Neural progenitor cell (in vitro differentiated cells): ENCODE measurements around the gene CDCA5. TPM values are rescaled to one million over a fixed set of nuclear protein-coding genes. Genes with fewer than 3 reads are reported as not detected.

ENCODE experiments used
- DNase-seq: peaks from one replicate; pipeline ENCODE4 v3.0.0-alpha.2; 2016; ENCODE audit warnings: low spot score
- H2AFZ ChIP-seq: fragments of 200-600 bp; sonication (generic); replicated peaks from 2 replicates; pipeline ENCODE4 v1.6.1; 2016; ENCODE audit warnings: antibody characterized with exemption
- H3F3A ChIP-seq: fragments of 200-600 bp; sonication (generic); 2 replicates; pipeline ENCODE4 v1.6.1; 2016; ENCODE audit warnings: antibody characterized with exemption, low read depth
- H3K27ac ChIP-seq: fragments of 200-600 bp; sonication (generic); 2 replicates; pipeline ENCODE4 v1.5.1; 2016; ENCODE audit warnings: mild to moderate bottlenecking
- H3K27me3 ChIP-seq: fragments of 200-600 bp; sonication (generic); 2 replicates; pipeline ENCODE4 v1.6.1; 2016; ENCODE audit warnings: mild to moderate bottlenecking, moderate library complexity
- H3K36me3 ChIP-seq: fragments of 200-600 bp; sonication (generic); 2 replicates; pipeline ENCODE4 v1.5.1; 2016
- H3K4me1 ChIP-seq: fragments of 200-600 bp; sonication (generic); 2 replicates; pipeline ENCODE4 v1.6.1; 2016; ENCODE audit warnings: mixed run types
- H3K4me2 ChIP-seq: fragments of 200-600 bp; sonication (generic); 2 replicates; pipeline ENCODE4 v1.6.1; 2016
- H3K4me3 ChIP-seq: fragments of 200-600 bp; sonication (generic); 2 replicates; pipeline ENCODE4 v1.5.1; 2016
- H3K79me2 ChIP-seq: fragments of 200-600 bp; sonication (generic); 2 replicates; pipeline ENCODE4 v1.6.1; 2016; ENCODE audit warnings: low read depth
- H3K9ac ChIP-seq: fragments of 200-600 bp; sonication (generic); 2 replicates; pipeline ENCODE4 v1.6.1; 2016
- H3K9me3 ChIP-seq: fragments of 200-600 bp; sonication (generic); 2 replicates; pipeline ENCODE4 v1.5.1; 2016; ENCODE audit warnings: low read depth
- H4K20me1 ChIP-seq: fragments of 200-600 bp; sonication (generic); 2 replicates; pipeline ENCODE4 v1.6.1; 2016; ENCODE audit warnings: low read depth
- H3K27ac Mint-ChIP-seq: 3 replicates; pipeline ENCODE4 v1.8.0; 2021; ENCODE audit warnings: mixed read lengths
- H3K27me3 Mint-ChIP-seq: 2 replicates; pipeline ENCODE4 v1.8.0; 2022; ENCODE audit warnings: low read depth, mild to moderate bottlenecking, inconsistent platforms, moderate library complexity, mixed read lengths; ENCODE audit not compliant: insufficient read depth
- H3K36me3 Mint-ChIP-seq: 3 replicates; pipeline ENCODE4 v1.8.0; 2021; ENCODE audit warnings: mixed read lengths
- H3K4me1 Mint-ChIP-seq: 3 replicates; pipeline ENCODE4 v1.8.0; 2021; ENCODE audit warnings: mixed read lengths
- H3K4me3 Mint-ChIP-seq: 3 replicates; pipeline ENCODE4 v1.8.0; 2021; ENCODE audit warnings: mild to moderate bottlenecking, moderate library complexity, mixed read lengths
- H3K9me3 Mint-ChIP-seq: 3 replicates; pipeline ENCODE4 v1.8.0; 2020; ENCODE audit warnings: mixed read lengths
- CTCF ChIP-seq: fragments of 200-600 bp; sonication (generic); IDR thresholded peaks from 2 replicates; pipeline ENCODE4 v1.5.1; 2017; ENCODE audit warnings: antibody characterized with exemption, mild to moderate bottlenecking
- EZH2 ChIP-seq: fragments of 200-600 bp; sonication (generic); IDR thresholded peaks from 2 replicates; pipeline ENCODE4 v1.6.1; 2017; ENCODE audit warnings: antibody characterized with exemption, mild to moderate bottlenecking, moderate library complexity
- EZH2phosphoT487 ChIP-seq: fragments of 200-600 bp; sonication (generic); IDR thresholded peaks from 2 replicates; pipeline ENCODE4 v1.6.1; 2017; ENCODE audit warnings: antibody characterized with exemption
- total RNA-seq: library from RNA; depleted of rRNA; stranded (reverse); fragments of >200 nt; gene quantifications from 2 replicates; pipeline ENCODE4 v1.2.3, GENCODE V29; 2015; ENCODE audit warnings: low replicate concordance

CDCA5 gene
- total RNA-seq, 1 donor from 2014 or later, result 46.7 TPM

GRCh38 chr11:65117206-65118096, 33.6 kb upstream of the CDCA5 start, which contains the start of gene ZNHIT2:
TSS of gene ZNHIT2 (minus strand) at chr11:65117701. CDS start at chr11:65117653, 48 bp downstream.
- peak; percentile 100 for DNase-seq
- H3K27me3 ChIP-seq, result no peaks in the 10 kb centered on the region
- H3K9me3 ChIP-seq, result no peaks in the 10 kb centered on the region
- H2AFZ ChIP-seq, result no peak within 1 kb of the TSS
- Mint-ChIP-seq H3K27ac (peak within 1 kb of the TSS; percentile 84), H3K4me3 (peak within 1 kb of the TSS; percentile 88), H3K4me1 (peaks cover 30% of the 10 kb centered on the region), H3K27me3 (peaks cover 7% of the 10 kb centered on the region), H3K9me3 (no peaks in the 10 kb centered on the region), H3K36me3 (peaks cover 14% of the 10 kb centered on the region)
- peak within 1 kb of the TSS; percentile 66 for H3K9ac ChIP-seq
- peaks cover 11% of the 10 kb centered on the region for H3K4me1 ChIP-seq
- peaks cover 4% of the 10 kb centered on the region for H3K36me3 ChIP-seq
- peaks cover 47% of the 10 kb centered on the region for H3K79me2 ChIP-seq
- TF ChIP-seq EZH2 (no peak), CTCF (peak; percentile 90)
- H4K20me1 ChIP-seq, result peaks cover 24% of the 10 kb centered on the region
- peak within 1 kb of the TSS; percentile 74 for H3K4me3 ChIP-seq
- H3K27ac ChIP-seq, result no peak within 1 kb of the TSS
- H3K4me2 ChIP-seq, result peak within 1 kb of the TSS; percentile 77
- H3F3A ChIP-seq, result peaks cover 65% of the 10 kb centered on the region

- peak overlapping the region; percentile 88 for H3K4me3 Mint-ChIP-seq
- H3K4me2 ChIP-seq, result peak overlapping the region; percentile 77
- H3F3A ChIP-seq, result peaks cover 66% of the 10 kb centered on the region
- H3K9me3 Mint-ChIP-seq, result no peaks in the 10 kb centered on the region
- peak overlapping the region; percentile 74 for H3K4me3 ChIP-seq
- H3K4me1 ChIP-seq, result peaks cover 11% of the 10 kb centered on the region
- peaks cover 14% of the 10 kb centered on the region for H3K36me3 Mint-ChIP-seq
- no peak overlapping the region for H3K27ac ChIP-seq
- H3K27me3 Mint-ChIP-seq, result peaks cover 7% of the 10 kb centered on the region
- peak overlapping the region; percentile 66 for H3K9ac ChIP-seq
- H4K20me1 ChIP-seq, result peaks cover 23% of the 10 kb centered on the region
- H3K79me2 ChIP-seq, result peaks cover 48% of the 10 kb centered on the region
- DNase-seq, result peak; percentile 52
- TF ChIP-seq EZH2phosphoT487 (no peak), EZH2 (no peak), CTCF (no peak)
- peaks cover 4% of the 10 kb centered on the region for H3K36me3 ChIP-seq
- H3K27me3 ChIP-seq, result no peaks in the 10 kb centered on the region
- no peaks in the 10 kb centered on the region for H3K9me3 ChIP-seq
- H2AFZ ChIP-seq, result no peak overlapping the region
- no peak overlapping the region for H3K27ac Mint-ChIP-seq
- H3K4me1 Mint-ChIP-seq, result peaks cover 26% of the 10 kb centered on the region
Measured at GRCh38 chr11:65116370-65117205, 32.7 kb upstream of the CDCA5 start.

- no peak for DNase-seq
- peaks cover 37% of the 10 kb centered on the region for H3K79me2 ChIP-seq
- H3K4me3 ChIP-seq, result no peak overlapping the region
- no peak for TF ChIP-seq EZH2
- TF ChIP-seq EZH2phosphoT487, result no peak
- TF ChIP-seq CTCF, result no peak
- Mint-ChIP-seq H3K36me3 (peaks cover 11% of the 10 kb centered on the region), H3K27me3 (peaks cover 8% of the 10 kb centered on the region), H3K9me3 (no peaks in the 10 kb centered on the region), H3K4me1 (peaks cover 29% of the 10 kb centered on the region), H3K27ac (no peak overlapping the region), H3K4me3 (peak overlapping the region; percentile 88)
- peaks cover 26% of the 10 kb centered on the region for H4K20me1 ChIP-seq
- H3F3A ChIP-seq, result peaks cover 67% of the 10 kb centered on the region
- no peak overlapping the region for H3K4me2 ChIP-seq
- H3K27me3 ChIP-seq, result no peaks in the 10 kb centered on the region
- peaks cover 3% of the 10 kb centered on the region for H3K36me3 ChIP-seq
- no peak overlapping the region for H2AFZ ChIP-seq
- no peak overlapping the region for H3K27ac ChIP-seq
- no peaks in the 10 kb centered on the region for H3K9me3 ChIP-seq
- H3K9ac ChIP-seq, result no peak overlapping the region
- peaks cover 9% of the 10 kb centered on the region for H3K4me1 ChIP-seq
Measured at GRCh38 chr11:65115361-65116082, 31.7 kb upstream of the CDCA5 start.
